HepG2 (cell line): ENCODE data around the gene GJA5. TPM values are rescaled to one million over a fixed set of nuclear protein-coding genes. Genes with fewer than 3 reads are reported as not detected.

Experiments used
- CBX2 ChIP-seq, 2 experiments: fragments of 200-600 bp in 1 of 2; sonication (generic); formaldehyde crosslinking in 1 of 2; IDR thresholded peaks; 2 replicates each; pipeline versions ENCODE4 v1.7.0 to v1.8.1; 2018 to 2022; ENCODE audit warnings: low read depth in 2 of 2, low read length in 1 of 2, mild to moderate bottlenecking in 1 of 2, missing genetic modification reagents in 1 of 2
- CEBPG ChIP-seq: IDR thresholded peaks from 2 replicates; pipeline ENCODE4 v1.6.1; 2016
- FOXO1 ChIP-seq: sonication (generic); formaldehyde crosslinking; IDR thresholded peaks from 2 replicates; pipeline ENCODE4 v1.4.0; 2020; ENCODE audit warnings: missing genetic modification reagents
- GATA4 ChIP-seq: sonication (generic); IDR thresholded peaks from 2 replicates; pipeline ENCODE4 v1.6.1; 2016; ENCODE audit warnings: antibody characterized with exemption, low read depth, borderline replicate concordance
- HDAC1 ChIP-seq: sonication (generic); formaldehyde crosslinking; IDR thresholded peaks from 2 replicates; pipeline ENCODE4 v1.5.1; 2020; ENCODE audit warnings: mild to moderate bottlenecking, missing genetic modification reagents
- HNF4G ChIP-seq, 2 experiments: sonication (generic) in 1 of 2; formaldehyde crosslinking in 1 of 2; IDR thresholded peaks; 2 replicates each; pipeline versions ENCODE4 v1.4.0 to v1.6.1; 2011 to 2020; ENCODE audit warnings: borderline replicate concordance in 2 of 2, low read depth in 2 of 2, mild to moderate bottlenecking in 2 of 2, low read length in 1 of 2, missing genetic modification reagents in 1 of 2, moderate library complexity in 1 of 2
- MTF1 ChIP-seq: sonication (generic); formaldehyde crosslinking; IDR thresholded peaks from 2 replicates; pipeline ENCODE4 v1.5.0; 2020; ENCODE audit warnings: missing genetic modification reagents
- SNRNP70 ChIP-seq: fragments of 200-400 bp; formaldehyde crosslinking; IDR thresholded peaks from 2 replicates; pipeline ENCODE4 v1.6.1; 2017; ENCODE audit warnings: mild to moderate bottlenecking, low read depth, low read length, moderate library complexity
- SOX13 ChIP-seq, 3 experiments: fragments of 450-650 bp in 1 of 3; sonication (generic) in 1 of 3; formaldehyde crosslinking in 1 of 3; IDR thresholded peaks in 2 of 3; conservative IDR thresholded peaks in 1 of 3; 2 replicates each; pipeline versions ENCODE4 v1.5.0 to v1.6.1; 2016 to 2020; ENCODE audit warnings: antibody characterized with exemption in 1 of 3, mild to moderate bottlenecking in 1 of 3, missing compliant biosample characterization in 1 of 3, missing genetic modification reagents in 1 of 3, moderate library complexity in 1 of 3
- SPEN ChIP-seq: sonication (generic); formaldehyde crosslinking; IDR thresholded peaks from 2 replicates; pipeline ENCODE4 v1.5.1; 2020; ENCODE audit warnings: low read depth, mild to moderate bottlenecking, missing genetic modification reagents
- SRY ChIP-seq: sonication (generic); formaldehyde crosslinking; IDR thresholded peaks from 2 replicates; pipeline ENCODE4 v1.8.0; 2022; ENCODE audit warnings: mild to moderate bottlenecking, missing genetic modification reagents
- ZNF12 ChIP-seq: sonication (generic); formaldehyde crosslinking; IDR thresholded peaks from 2 replicates; pipeline ENCODE4 v1.5.0; 2020; ENCODE audit warnings: missing genetic modification reagents
- ZNF383 ChIP-seq: sonication (generic); formaldehyde crosslinking; IDR thresholded peaks from 2 replicates; pipeline ENCODE4 v1.4.0; 2020; ENCODE audit warnings: missing genetic modification reagents, mild to moderate bottlenecking, borderline replicate concordance
- ZNF569 ChIP-seq: sonication (generic); formaldehyde crosslinking; IDR thresholded peaks from 2 replicates; pipeline ENCODE4 v1.5.0; 2020; ENCODE audit warnings: mild to moderate bottlenecking, missing genetic modification reagents, moderate library complexity, borderline replicate concordance
- ZNF598 ChIP-seq: sonication (generic); formaldehyde crosslinking; IDR thresholded peaks from 2 replicates; pipeline ENCODE4 v1.5.1; 2020; ENCODE audit warnings: mild to moderate bottlenecking, missing genetic modification reagents, borderline replicate concordance
- ZNF724P ChIP-seq: sonication (generic); formaldehyde crosslinking; IDR thresholded peaks from 2 replicates; pipeline ENCODE4 v1.8.0; 2022; ENCODE audit warnings: missing genetic modification reagents, borderline replicate concordance
- polyA plus RNA-seq, 8 experiments: library from polyadenylated mRNA; depleted of rRNA in 3 of 8; stranded (reverse) in 7 of 8; unstranded in 1 of 8; fragments of >200 nt; fragmentation: Illumina TruSeq in 4 of 8; extraction: Trizol in 4 of 8; gene quantifications; 2 replicates each; pipeline versions ENCODE4 v1.2.1 to v1.2.3, GENCODE V29; 2011 to 2016; ENCODE audit warnings: low read depth in 4 of 8, missing spikeins in 1 of 8, mixed read lengths in 1 of 8; ENCODE audit not compliant: insufficient read depth in 1 of 8
- total RNA-seq, 5 experiments: library from RNA; depleted of rRNA; stranded (reverse); fragments of >200 nt; fragmentation: Illumina TruSeq; extraction: Trizol; gene quantifications; 2 replicates each; pipeline ENCODE4 v1.2.3, GENCODE V29; 2016; ENCODE audit warnings: low read depth in 1 of 5
- TF ChIP-seq, protein P1 (sequence below): sonication (generic); formaldehyde crosslinking; IDR thresholded peaks from 2 replicates; pipeline ENCODE4 v1.5.1; 2020; ENCODE audit warnings: missing genetic modification reagents, mild to moderate bottlenecking, borderline replicate concordance
- TF ChIP-seq, protein P2 (sequence below): sonication (generic); formaldehyde crosslinking; IDR thresholded peaks from 2 replicates; pipeline ENCODE4 v1.5.0; 2020; ENCODE audit warnings: mild to moderate bottlenecking, missing genetic modification reagents
- TF ChIP-seq, protein P3 (sequence below): IDR thresholded peaks from 2 replicates; pipeline ENCODE4 v1.6.1; 2018; ENCODE audit warnings: missing genetic modification reagents, mild to moderate bottlenecking, missing compliant biosample characterization
- TF ChIP-seq, protein P4 (sequence below): sonication (generic); formaldehyde crosslinking; IDR thresholded peaks from 2 replicates; pipeline ENCODE4 v1.4.0; 2020; ENCODE audit warnings: missing genetic modification reagents, low read depth, mild to moderate bottlenecking, borderline replicate concordance
- TF ChIP-seq, protein P5 (sequence below): sonication (generic); formaldehyde crosslinking; IDR thresholded peaks from 2 replicates; pipeline ENCODE4 v1.8.0; 2022; ENCODE audit warnings: mild to moderate bottlenecking, missing genetic modification reagents, moderate library complexity
- TF ChIP-seq, protein P6 (sequence below): sonication (generic); formaldehyde crosslinking; IDR thresholded peaks from 2 replicates; pipeline ENCODE4 v1.9.0; 2021; ENCODE audit warnings: missing genetic modification reagents, mild to moderate bottlenecking, borderline replicate concordance

Gene GJA5
- total and polyA plus RNA-seq, 2 of the 13 experiments (the other 11 are each of a cell fraction or from before 2014, with no cell fraction given) = not detected

DNA sequence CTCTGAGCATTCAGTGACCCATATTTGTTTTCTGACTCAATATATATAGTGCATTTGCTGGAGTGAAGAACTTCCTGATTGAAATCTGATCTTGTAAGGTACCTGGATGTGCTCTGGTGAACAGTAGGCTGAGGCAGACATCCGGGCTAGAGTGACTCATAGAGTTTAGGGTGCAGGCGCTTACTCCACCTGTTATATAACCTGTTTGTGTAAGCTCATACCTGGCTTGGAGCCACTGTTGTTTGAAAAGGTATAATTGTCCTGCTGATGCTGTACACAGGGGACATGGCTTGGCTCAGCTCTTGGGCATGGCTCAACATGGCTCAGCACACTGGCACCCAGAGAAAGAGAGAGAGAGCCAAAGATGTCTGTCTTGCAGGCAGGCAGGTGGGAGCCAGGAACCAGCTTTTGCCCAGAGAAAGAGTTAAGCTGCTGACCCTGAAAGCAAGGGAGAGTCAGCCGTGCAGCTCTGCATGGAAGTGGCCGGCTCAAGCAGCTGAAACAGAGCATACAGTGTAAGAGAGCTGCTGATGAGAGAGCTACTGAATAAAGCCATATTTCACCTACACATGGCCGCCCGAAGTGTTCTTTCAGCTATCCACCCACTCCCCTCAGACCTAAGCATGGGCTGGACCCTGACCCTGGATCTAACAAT lies 43.2 kb downstream of the GJA5 start (continued):
- TF ChIP-seq HNF4G (IDR thresholded peaks at IDR 0.05; ENCODE audit: borderline replicate concordance, low read depth, low read length) (no peak), HNF4G (CRISPR knock-in tag; IDR thresholded peaks at IDR 0.05; ENCODE audit: borderline replicate concordance, low read depth) (no peak), ZNF724P (CRISPR knock-in tag) (no peak), ZNF598 (CRISPR knock-in tag) (no peak), ZNF12 (CRISPR knock-in tag) (peak; percentile 33; the same call in 1 of the 2 replicates), HDAC1 (CRISPR knock-in tag) (peak; percentile 44; the same call in 1 of the 2 replicates), MTF1 (CRISPR knock-in tag) (no peak), SOX13 (IDR thresholded peaks at IDR 0.05) (peak; percentile 57; the same call in 1 of the 2 replicates), SOX13 (CRISPR knock-in tag; conservative IDR thresholded peaks at IDR 0.05 in 1 of 2, IDR thresholded peaks at IDR 0.05 in 1 of 2) (peak in 1 of 2 experiments; percentile 89; a peak in 2 of 4 replicates), ZNF383 (CRISPR knock-in tag) (no peak), CBX2 (IDR thresholded peaks at IDR 0.05; ENCODE audit: low read depth, low read length) (no peak), CBX2 (CRISPR knock-in tag; IDR thresholded peaks at IDR 0.05; ENCODE audit: low read depth) (no peak), SNRNP70 (no peak), FOXO1 (CRISPR knock-in tag) (peak; percentile 41; the same call in 1 of the 2 replicates), SPEN (CRISPR knock-in tag) (no peak), CEBPG (CRISPR knock-in tag) (0 out of 2 replicates have a peak, but pooled peaks have one; percentile 26), ZNF569 (CRISPR knock-in tag) (no peak), SRY (CRISPR knock-in tag) (no peak), GATA4 (no peak)
- TF ChIP-seq, protein P1, sequence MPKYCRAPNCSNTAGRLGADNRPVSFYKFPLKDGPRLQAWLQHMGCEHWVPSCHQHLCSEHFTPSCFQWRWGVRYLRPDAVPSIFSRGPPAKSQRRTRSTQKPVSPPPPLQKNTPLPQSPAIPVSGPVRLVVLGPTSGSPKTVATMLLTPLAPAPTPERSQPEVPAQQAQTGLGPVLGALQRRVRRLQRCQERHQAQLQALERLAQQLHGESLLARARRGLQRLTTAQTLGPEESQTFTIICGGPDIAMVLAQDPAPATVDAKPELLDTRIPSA (CRISPR knock-in tag) = no peak
- TF ChIP-seq, protein P2, sequence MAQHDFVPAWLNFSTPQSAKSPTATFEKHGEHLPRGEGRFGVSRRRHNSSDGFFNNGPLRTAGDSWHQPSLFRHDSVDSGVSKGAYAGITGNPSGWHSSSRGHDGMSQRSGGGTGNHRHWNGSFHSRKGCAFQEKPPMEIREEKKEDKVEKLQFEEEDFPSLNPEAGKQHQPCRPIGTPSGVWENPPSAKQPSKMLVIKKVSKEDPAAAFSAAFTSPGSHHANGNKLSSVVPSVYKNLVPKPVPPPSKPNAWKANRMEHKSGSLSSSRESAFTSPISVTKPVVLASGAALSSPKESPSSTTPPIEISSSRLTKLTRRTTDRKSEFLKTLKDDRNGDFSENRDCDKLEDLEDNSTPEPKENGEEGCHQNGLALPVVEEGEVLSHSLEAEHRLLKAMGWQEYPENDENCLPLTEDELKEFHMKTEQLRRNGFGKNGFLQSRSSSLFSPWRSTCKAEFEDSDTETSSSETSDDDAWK = no peak
- TF ChIP-seq, protein P3, sequence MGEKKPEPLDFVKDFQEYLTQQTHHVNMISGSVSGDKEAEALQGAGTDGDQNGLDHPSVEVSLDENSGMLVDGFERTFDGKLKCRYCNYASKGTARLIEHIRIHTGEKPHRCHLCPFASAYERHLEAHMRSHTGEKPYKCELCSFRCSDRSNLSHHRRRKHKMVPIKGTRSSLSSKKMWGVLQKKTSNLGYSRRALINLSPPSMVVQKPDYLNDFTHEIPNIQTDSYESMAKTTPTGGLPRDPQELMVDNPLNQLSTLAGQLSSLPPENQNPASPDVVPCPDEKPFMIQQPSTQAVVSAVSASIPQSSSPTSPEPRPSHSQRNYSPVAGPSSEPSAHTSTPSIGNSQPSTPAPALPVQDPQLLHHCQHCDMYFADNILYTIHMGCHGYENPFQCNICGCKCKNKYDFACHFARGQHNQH = no peak; the same call in 1 of the 2 replicates
- TF ChIP-seq, protein P4, sequence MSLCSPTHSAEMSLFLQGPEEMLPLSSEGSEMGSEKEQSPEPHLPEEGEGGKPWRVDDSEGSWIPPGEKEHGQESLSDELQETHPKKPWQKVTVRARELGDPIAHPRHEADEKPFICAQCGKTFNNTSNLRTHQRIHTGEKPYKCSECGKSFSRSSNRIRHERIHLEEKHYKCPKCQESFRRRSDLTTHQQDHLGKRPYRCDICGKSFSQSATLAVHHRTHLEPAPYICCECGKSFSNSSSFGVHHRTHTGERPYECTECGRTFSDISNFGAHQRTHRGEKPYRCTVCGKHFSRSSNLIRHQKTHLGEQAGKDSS (CRISPR knock-in tag) = 0 out of 2 replicates have a peak, but pooled peaks have one; percentile 37
- TF ChIP-seq, protein P5, sequence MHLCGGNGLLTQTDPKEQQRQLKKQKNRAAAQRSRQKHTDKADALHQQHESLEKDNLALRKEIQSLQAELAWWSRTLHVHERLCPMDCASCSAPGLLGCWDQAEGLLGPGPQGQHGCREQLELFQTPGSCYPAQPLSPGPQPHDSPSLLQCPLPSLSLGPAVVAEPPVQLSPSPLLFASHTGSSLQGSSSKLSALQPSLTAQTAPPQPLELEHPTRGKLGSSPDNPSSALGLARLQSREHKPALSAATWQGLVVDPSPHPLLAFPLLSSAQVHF = no peak
- TF ChIP-seq, protein P6, sequence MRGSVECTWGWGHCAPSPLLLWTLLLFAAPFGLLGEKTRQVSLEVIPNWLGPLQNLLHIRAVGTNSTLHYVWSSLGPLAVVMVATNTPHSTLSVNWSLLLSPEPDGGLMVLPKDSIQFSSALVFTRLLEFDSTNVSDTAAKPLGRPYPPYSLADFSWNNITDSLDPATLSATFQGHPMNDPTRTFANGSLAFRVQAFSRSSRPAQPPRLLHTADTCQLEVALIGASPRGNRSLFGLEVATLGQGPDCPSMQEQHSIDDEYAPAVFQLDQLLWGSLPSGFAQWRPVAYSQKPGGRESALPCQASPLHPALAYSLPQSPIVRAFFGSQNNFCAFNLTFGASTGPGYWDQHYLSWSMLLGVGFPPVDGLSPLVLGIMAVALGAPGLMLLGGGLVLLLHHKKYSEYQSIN (CRISPR knock-in tag) = no peak
